Gastroesophageal sphincter (tissue), 3 donors: ENCODE measurements around the gene POLR3G.

ENCODE experiments used
- CTCF ChIP-seq, 4 experiments: fragments of 200-600 bp in 2 of 4; fragments of 450-650 bp in 2 of 4; sonication (generic) in 1 of 4; IDR thresholded peaks; one replicate each; pipeline ENCODE4 v1.5.1; 2017 to 2019; ENCODE audit warnings: antibody characterized with exemption in 4 of 4, mild to moderate bottlenecking in 2 of 4, moderate library complexity in 2 of 4
- POLR2A ChIP-seq, 2 donors: fragments of 450-650 bp; IDR thresholded peaks; one replicate each; pipeline ENCODE4 v1.6.1; 2017; ENCODE audit warnings: antibody characterized with exemption in 2 of 2, mild to moderate bottlenecking in 2 of 2, moderate library complexity in 1 of 2

DNA sequence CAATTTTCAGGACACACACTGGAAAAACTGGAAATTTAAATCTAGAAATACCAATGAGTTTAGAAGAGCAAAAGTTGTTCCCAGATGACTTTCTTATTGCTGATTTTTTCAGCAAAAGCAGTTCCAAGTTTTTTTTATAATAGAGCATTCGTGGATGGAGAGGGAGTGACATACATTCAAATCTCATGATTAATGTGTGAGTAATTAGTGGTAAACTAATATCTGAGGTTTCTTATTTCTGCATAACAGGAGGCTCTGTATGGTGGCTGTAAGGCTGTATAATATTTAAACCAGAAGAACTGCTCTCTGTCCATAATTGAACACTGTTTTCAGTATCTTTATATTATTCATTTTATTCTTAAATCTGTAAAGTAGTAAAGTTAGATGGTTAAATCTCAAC is 28.9 kb downstream of the POLR3G start:
- TF ChIP-seq CTCF (IDR thresholded peaks at IDR 0.05) (no peak), POLR2A (IDR thresholded peaks at IDR 0.05) (no peak)
